Endothelial cell of umbilical vein (primary cell): ENCODE data around the gene HELZ2.

Experiments used
- FOS ChIP-seq: IDR thresholded peaks from 2 replicates; pipeline ENCODE4 v1.6.1; 2011; ENCODE audit warnings: mild to moderate bottlenecking, low read length, moderate library complexity, borderline replicate concordance; ENCODE audit not compliant: insufficient read depth
- POLR2AphosphoS5 ChIP-seq: IDR thresholded peaks from 2 replicates; pipeline ENCODE4 v1.6.1; 2012; ENCODE audit warnings: low read depth, mild to moderate bottlenecking, control low read depth, low read length, moderate library complexity; ENCODE audit not compliant: insufficient read depth
- TF ChIP-seq, protein P1 (sequence below), 2 donors: IDR thresholded peaks; 1 replicate in 1 of 2; 2 replicates in 1 of 2; pipeline ENCODE4 v1.5.1; 2011; ENCODE audit warnings: low read length in 2 of 2, mild to moderate bottlenecking in 2 of 2, moderate library complexity in 2 of 2, control low read depth in 1 of 2, inconsistent platforms in 1 of 2, low read depth in 1 of 2; ENCODE audit not compliant: insufficient read depth in 1 of 2; ENCODE audit errors: extremely low read depth in 1 of 2
- TF ChIP-seq, protein P2 (sequence below): IDR thresholded peaks from 2 replicates; pipeline ENCODE4 v1.6.1; 2011; ENCODE audit not compliant: insufficient read depth, insufficient read length

DNA sequence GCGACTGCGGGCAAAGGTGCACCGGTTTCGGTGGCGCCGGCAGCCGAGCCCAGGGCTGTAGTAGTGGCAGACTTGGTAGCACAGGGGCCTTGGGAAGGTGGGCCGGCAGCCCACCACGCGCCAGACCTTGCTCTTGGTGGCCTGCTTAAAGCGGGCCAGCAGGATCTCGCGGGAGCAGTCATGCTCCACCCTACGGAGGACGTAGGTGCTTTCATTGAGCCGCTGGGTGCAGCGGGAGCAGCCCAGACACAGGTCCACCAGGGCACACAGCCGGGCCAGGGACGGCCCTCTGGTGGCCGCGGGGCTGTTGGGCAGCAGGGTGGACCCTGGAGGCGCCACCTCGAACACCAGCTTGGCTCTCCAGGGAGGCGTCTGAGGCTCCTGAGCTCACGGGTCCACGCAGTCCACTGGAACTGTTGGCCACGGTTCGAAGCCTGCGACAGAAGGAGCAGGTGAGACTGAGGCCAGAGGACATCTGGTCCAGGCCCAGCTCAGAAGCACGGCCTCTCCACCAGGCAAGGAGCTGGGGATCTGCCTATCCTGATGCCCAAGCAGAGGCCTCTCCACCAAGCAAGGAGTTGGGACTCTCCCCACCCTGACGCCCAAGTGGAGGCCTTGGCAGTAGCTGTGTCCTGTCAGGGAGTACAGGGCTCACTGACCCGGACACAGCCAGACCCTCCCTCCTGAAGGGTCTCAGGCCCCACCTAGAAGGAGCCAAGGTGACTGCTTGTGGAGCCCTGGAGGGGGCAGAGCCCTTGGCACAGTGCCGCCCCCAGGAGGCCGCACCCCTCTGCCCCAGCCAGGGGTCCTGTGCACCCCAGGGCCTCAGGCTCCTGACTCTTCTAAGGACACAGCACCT is 1.0 kb downstream of the HELZ2 start:
- no peak for TF ChIP-seq FOS
- TF ChIP-seq, protein P1, sequence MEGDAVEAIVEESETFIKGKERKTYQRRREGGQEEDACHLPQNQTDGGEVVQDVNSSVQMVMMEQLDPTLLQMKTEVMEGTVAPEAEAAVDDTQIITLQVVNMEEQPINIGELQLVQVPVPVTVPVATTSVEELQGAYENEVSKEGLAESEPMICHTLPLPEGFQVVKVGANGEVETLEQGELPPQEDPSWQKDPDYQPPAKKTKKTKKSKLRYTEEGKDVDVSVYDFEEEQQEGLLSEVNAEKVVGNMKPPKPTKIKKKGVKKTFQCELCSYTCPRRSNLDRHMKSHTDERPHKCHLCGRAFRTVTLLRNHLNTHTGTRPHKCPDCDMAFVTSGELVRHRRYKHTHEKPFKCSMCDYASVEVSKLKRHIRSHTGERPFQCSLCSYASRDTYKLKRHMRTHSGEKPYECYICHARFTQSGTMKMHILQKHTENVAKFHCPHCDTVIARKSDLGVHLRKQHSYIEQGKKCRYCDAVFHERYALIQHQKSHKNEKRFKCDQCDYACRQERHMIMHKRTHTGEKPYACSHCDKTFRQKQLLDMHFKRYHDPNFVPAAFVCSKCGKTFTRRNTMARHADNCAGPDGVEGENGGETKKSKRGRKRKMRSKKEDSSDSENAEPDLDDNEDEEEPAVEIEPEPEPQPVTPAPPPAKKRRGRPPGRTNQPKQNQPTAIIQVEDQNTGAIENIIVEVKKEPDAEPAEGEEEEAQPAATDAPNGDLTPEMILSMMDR (IDR thresholded peaks at IDR 0.05; ENCODE audit: extremely low read depth in 1 of 2, insufficient read depth in 1 of 2, low read depth in 1 of 2, low read length in 2 of 2), result peak; percentile 32 to 43
- TF ChIP-seq, protein P2, sequence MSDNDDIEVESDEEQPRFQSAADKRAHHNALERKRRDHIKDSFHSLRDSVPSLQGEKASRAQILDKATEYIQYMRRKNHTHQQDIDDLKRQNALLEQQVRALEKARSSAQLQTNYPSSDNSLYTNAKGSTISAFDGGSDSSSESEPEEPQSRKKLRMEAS, result no peak
- TF ChIP-seq POLR2AphosphoS5, result no peak
